ENCODE results near the gene ZFP14. TPM values are rescaled to one million over a fixed set of nuclear protein-coding genes. Genes with fewer than 3 reads are reported as not detected.
"Not testable (repeated sequence)": the region's sequence is repeated elsewhere in the genome, so short reads cannot be mapped to it uniquely, and the experiment has no call there.

ZFP14 gene
- total RNA-seq, 1 donor = 4.3 TPM

- not testable (repeated sequence) for DNase-seq (ENCODE audit: insufficient read length, low spot score, missing footprints); H3K4me3 ChIP-seq (ENCODE audit: insufficient read depth, low read length); H3K36me3 ChIP-seq (ENCODE audit: insufficient read depth, low read length); H3K27me3 ChIP-seq (ENCODE audit: insufficient read depth, low read length); H3K27ac ChIP-seq (ENCODE audit: low read depth, low read length); H4K20me1 ChIP-seq (ENCODE audit: insufficient read depth, low read length); H3K79me2 ChIP-seq (ENCODE audit: insufficient read depth, low read length); H3K9me3 ChIP-seq (ENCODE audit: low read depth, low read length); H3K4me2 ChIP-seq (ENCODE audit: insufficient read depth, low read length); H3K4me1 ChIP-seq (ENCODE audit: insufficient read depth, low read length); H2AFZ ChIP-seq (ENCODE audit: low read length)
These were observed 68.5 kb downstream of the ZFP14 start for GRCh38 chr19:36310416-36310990.

GRCh38 chr19:36309759-36310158 lies 69.2 kb downstream of the ZFP14 start:
- H4K20me1 ChIP-seq (ENCODE audit: insufficient read depth, low read length); H3K27ac ChIP-seq (ENCODE audit: low read depth, low read length); H3K4me3 ChIP-seq (ENCODE audit: insufficient read depth, low read length); H3K36me3 ChIP-seq (ENCODE audit: insufficient read depth, low read length); H3K79me2 ChIP-seq (ENCODE audit: insufficient read depth, low read length); DNase-seq (ENCODE audit: insufficient read length, low spot score, missing footprints); H3K4me2 ChIP-seq (ENCODE audit: insufficient read depth, low read length); H3K27me3 ChIP-seq (ENCODE audit: insufficient read depth, low read length); H3K4me1 ChIP-seq (ENCODE audit: insufficient read depth, low read length); H3K9me3 ChIP-seq (ENCODE audit: low read depth, low read length); H2AFZ ChIP-seq (ENCODE audit: low read length): not testable (repeated sequence)

- not testable (repeated sequence) for H3K27me3 ChIP-seq (ENCODE audit: insufficient read depth, low read length); H3K4me2 ChIP-seq (ENCODE audit: insufficient read depth, low read length); H3K79me2 ChIP-seq (ENCODE audit: insufficient read depth, low read length); DNase-seq (ENCODE audit: insufficient read length, low spot score, missing footprints); H3K27ac ChIP-seq (ENCODE audit: low read depth, low read length); H2AFZ ChIP-seq (ENCODE audit: low read length); H3K9me3 ChIP-seq (ENCODE audit: low read depth, low read length); H3K4me3 ChIP-seq (ENCODE audit: insufficient read depth, low read length); H3K36me3 ChIP-seq (ENCODE audit: insufficient read depth, low read length); H4K20me1 ChIP-seq (ENCODE audit: insufficient read depth, low read length); H3K4me1 ChIP-seq (ENCODE audit: insufficient read depth, low read length)
These were observed 69.7 kb downstream of the ZFP14 start for GRCh38 chr19:36309309-36309708.

- H3K4me2 ChIP-seq (ENCODE audit: insufficient read depth, low read length); H2AFZ ChIP-seq (ENCODE audit: low read length); H3K27me3 ChIP-seq (ENCODE audit: insufficient read depth, low read length); H3K36me3 ChIP-seq (ENCODE audit: insufficient read depth, low read length); H3K27ac ChIP-seq (ENCODE audit: low read depth, low read length); DNase-seq (ENCODE audit: insufficient read length, low spot score, missing footprints); H3K4me3 ChIP-seq (ENCODE audit: insufficient read depth, low read length); H4K20me1 ChIP-seq (ENCODE audit: insufficient read depth, low read length); H3K79me2 ChIP-seq (ENCODE audit: insufficient read depth, low read length); H3K9me3 ChIP-seq (ENCODE audit: low read depth, low read length); H3K4me1 ChIP-seq (ENCODE audit: insufficient read depth, low read length): not testable (repeated sequence)
These were observed 86.7 kb downstream of the ZFP14 start for GRCh38 chr19:36292317-36292716.

Other genes starting within 250 kb of the ZFP14 start
- 400 and 420 TPM in 2 replicates for gene CAPNS1, start 239.1 kb downstream of the ZFP14 start, total RNA-seq
- 8.3 and 13.6 TPM in 2 replicates for gene COX7A1, start 226.8 kb downstream of the ZFP14 start, total RNA-seq
- 6.9 and 7.1 TPM in 2 replicates for gene ZNF565, start 164.5 kb downstream of the ZFP14 start, total RNA-seq
- gene ZNF146, start 164.1 kb downstream of the ZFP14 start, total RNA-seq = 65.7 and 82.2 TPM in 2 replicates
- 9.0 and 10.3 TPM in 2 replicates for gene ZFP82, start 39.4 kb upstream of the ZFP14 start, total RNA-seq
- gene ZNF566, start 110.4 kb upstream of the ZFP14 start, total RNA-seq = 13.8 and 20.9 TPM in 2 replicates
- 15.6 and 35.4 TPM in 2 replicates for gene ZNF260, start 149.1 kb upstream of the ZFP14 start, total RNA-seq
- 11.9 and 13.3 TPM in 2 replicates for gene ZNF529, start 194.1 kb upstream of the ZFP14 start, total RNA-seq
- gene ZNF382, start 226.1 kb upstream of the ZFP14 start, total RNA-seq = 12.3 and 16.2 TPM in 2 replicates

All from osteoblast (primary cell).